Measurements from ENCODE around the gene MYO15B. TPM values are rescaled to one million over a fixed set of nuclear protein-coding genes. Genes with fewer than 3 reads are reported as not detected.

The MYO15B gene
- total and polyA plus RNA-seq, 2 of the 13 experiments (the other 11 are each of a cell fraction or from before 2014, with no cell fraction given) = 2.8 to 8.1 TPM

DNA sequence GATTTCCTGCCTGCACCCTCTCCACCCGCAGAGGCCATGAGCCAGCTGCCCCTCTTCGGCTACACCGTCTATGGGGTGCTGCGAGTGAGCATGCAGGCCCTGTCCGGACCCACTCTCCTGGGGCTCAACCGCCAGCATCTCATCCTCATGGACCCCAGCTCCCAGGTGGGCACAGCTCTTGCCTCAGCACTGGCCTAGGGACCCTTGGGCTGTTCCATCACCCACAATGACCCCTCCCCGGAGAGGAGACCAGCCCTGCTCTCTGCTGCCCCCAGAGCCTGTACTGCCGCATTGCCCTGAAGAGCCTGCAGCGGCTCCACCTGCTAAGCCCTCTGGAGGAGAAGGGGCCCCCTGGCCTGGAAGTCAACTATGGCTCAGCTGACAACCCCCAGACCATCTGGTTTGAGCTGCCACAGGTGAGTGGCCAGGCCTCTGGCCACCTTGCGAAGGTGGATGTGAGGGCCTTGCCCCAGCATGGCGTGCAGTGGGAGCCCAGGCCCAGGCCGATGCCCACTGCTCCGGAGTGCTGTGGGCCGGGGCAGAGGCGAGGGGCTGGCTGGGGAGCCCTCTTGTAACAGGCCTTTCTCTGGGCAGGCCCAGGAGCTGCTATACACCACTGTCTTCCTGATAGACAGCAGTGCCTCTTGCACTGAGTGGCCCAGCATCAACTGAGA is 38.4 kb downstream of the MYO15B start (continued):
- TF ChIP-seq, protein P1, sequence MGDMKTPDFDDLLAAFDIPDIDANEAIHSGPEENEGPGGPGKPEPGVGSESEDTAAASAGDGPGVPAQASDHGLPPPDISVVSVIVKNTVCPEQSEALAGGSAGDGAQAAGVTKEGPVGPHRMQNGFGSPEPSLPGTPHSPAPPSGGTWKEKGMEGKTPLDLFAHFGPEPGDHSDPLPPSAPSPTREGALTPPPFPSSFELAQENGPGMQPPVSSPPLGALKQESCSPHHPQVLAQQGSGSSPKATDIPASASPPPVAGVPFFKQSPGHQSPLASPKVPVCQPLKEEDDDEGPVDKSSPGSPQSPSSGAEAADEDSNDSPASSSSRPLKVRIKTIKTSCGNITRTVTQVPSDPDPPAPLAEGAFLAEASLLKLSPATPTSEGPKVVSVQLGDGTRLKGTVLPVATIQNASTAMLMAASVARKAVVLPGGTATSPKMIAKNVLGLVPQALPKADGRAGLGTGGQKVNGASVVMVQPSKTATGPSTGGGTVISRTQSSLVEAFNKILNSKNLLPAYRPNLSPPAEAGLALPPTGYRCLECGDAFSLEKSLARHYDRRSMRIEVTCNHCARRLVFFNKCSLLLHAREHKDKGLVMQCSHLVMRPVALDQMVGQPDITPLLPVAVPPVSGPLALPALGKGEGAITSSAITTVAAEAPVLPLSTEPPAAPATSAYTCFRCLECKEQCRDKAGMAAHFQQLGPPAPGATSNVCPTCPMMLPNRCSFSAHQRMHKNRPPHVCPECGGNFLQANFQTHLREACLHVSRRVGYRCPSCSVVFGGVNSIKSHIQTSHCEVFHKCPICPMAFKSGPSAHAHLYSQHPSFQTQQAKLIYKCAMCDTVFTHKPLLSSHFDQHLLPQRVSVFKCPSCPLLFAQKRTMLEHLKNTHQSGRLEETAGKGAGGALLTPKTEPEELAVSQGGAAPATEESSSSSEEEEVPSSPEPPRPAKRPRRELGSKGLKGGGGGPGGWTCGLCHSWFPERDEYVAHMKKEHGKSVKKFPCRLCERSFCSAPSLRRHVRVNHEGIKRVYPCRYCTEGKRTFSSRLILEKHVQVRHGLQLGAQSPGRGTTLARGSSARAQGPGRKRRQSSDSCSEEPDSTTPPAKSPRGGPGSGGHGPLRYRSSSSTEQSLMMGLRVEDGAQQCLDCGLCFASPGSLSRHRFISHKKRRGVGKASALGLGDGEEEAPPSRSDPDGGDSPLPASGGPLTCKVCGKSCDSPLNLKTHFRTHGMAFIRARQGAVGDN (CRISPR knock-in tag; IDR thresholded peaks at IDR 0.05) = peak; percentile 54
- TF ChIP-seq RBM22 (optimal IDR thresholded peaks at IDR 0.05; ENCODE audit: low read length) (peak; percentile 36), ZBTB8A (CRISPR knock-in tag; IDR thresholded peaks at IDR 0.05; ENCODE audit: borderline replicate concordance, low read depth) (no peak), NCOA1 (CRISPR knock-in tag; IDR thresholded peaks at IDR 0.05) (no peak), ZNF678 (CRISPR knock-in tag; IDR thresholded peaks at IDR 0.05) (no peak), CBX1 (IDR thresholded peaks at IDR 0.05; ENCODE audit: low read depth) (no peak), ZNF615 (CRISPR knock-in tag; IDR thresholded peaks at IDR 0.05; ENCODE audit: borderline replicate concordance) (no peak), NFYB (CRISPR knock-in tag; IDR thresholded peaks at IDR 0.05) (no peak; the same call in 1 of the 2 replicates), TFE3 (CRISPR knock-in tag; IDR thresholded peaks at IDR 0.05) (no peak), ZNF672 (CRISPR knock-in tag; IDR thresholded peaks at IDR 0.05) (no peak), ZNF569 (CRISPR knock-in tag; IDR thresholded peaks at IDR 0.05; ENCODE audit: borderline replicate concordance) (no peak), ZNF281 (CRISPR knock-in tag; IDR thresholded peaks at IDR 0.05; ENCODE audit: borderline replicate concordance) (no peak), ELF4 (CRISPR knock-in tag; IDR thresholded peaks at IDR 0.05; ENCODE audit: borderline replicate concordance) (no peak), AGO1 (IDR thresholded peaks at IDR 0.05; ENCODE audit: low read depth, low read length, poor library complexity, severe bottlenecking) (peak; percentile 34), ZBTB25 (CRISPR knock-in tag; IDR thresholded peaks at IDR 0.05) (no peak), KDM6A (CRISPR knock-in tag; IDR thresholded peaks at IDR 0.05; ENCODE audit: low read depth) (no peak), ZNF616 (CRISPR knock-in tag; IDR thresholded peaks at IDR 0.05; ENCODE audit: low read depth) (no peak), ZMAT3 (CRISPR knock-in tag; conservative IDR thresholded peaks at IDR 0.05) (no peak)

Data from HepG2 (cell line).